Dermis blood vessel endothelial cell (primary cell): ENCODE results near the gene INSIG1. TPM values are rescaled to one million over a fixed set of nuclear protein-coding genes. Genes with fewer than 3 reads are reported as not detected.

Source experiments
- DNase-seq: peaks from one replicate; pipeline ENCODE4 v3.0.0; 2010
- total RNA-seq: library from RNA; depleted of rRNA; stranded (reverse); fragments of >200 nt; gene quantifications from 2 replicates; pipeline ENCODE4 v1.2.3, GENCODE V29; 2014

Gene INSIG1
- total RNA-seq, 1 donor from 2014 or later = 93.9 TPM

DNA sequence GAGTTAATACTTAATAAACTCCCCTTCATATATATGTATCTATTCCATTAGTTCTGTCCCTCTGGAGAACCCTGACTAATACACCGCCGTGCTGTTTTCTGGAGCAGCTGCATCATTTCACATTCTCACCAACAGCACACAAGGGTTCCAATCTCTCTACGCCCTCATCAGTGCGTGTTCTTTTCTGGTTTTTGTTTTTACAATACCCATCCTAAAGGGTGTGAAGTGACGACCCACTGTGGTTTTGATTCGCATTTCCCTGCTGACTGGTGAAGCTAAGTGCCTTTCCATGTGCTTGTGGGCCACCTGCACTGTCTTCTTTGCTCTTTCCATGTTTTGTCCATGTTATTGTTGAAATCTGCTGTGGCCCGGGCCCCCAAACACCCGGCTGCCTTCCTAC lies 11.0 kb upstream of the INSIG1 start:
- DNase-seq = no peak

DNA sequence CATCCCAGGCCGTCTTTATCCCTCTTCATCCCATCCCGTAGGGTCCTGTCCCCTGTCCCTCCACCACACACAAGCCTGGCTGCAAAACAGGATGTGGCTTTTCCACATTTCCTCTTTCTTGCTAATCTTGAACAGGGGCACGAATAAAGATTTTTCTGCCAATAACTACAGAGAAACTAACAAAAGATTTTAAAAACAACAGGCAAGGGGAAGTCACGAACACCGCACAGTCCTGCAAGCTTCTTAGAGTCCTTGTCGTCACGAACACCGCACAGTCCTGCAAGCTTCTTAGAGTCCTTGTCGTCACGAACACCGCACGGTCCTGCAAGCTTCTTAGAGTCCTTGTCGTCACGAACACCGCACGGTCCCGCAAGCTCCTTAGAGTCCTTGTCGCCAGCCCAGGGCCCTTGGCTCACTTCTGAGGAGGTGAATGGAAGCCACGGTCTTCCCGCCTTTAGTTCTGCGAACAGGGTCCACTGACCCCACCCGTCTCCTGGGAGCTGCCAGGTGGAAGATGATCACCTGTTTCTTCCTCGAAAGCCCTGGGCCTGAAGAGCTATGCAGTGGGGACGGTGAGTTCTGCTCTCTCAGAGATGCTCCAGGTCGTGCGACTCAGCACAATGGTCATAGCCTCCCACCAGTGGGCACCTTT lies 10.3 kb upstream of the INSIG1 start:
- no peak for DNase-seq

DNA sequence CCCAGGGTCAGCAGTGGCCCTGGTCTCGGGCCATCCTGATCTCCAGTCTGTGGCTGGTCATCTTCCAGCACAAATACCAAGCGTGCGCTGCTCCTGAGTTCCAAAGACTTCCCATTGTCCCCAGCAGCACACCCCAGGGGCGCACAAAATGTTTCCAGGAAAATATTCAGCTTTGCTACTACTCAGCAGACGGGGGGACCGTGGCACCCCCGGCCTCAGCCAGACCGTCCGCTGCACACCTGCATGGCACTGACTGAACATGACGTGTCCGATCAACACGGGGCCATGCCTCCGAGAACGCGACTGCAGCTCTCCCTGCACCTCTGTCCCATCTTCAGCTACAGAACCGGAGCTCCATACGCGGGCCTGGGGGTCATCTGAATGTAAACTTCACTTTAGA lies 9.6 kb upstream of the INSIG1 start:
- no peak for DNase-seq

DNA sequence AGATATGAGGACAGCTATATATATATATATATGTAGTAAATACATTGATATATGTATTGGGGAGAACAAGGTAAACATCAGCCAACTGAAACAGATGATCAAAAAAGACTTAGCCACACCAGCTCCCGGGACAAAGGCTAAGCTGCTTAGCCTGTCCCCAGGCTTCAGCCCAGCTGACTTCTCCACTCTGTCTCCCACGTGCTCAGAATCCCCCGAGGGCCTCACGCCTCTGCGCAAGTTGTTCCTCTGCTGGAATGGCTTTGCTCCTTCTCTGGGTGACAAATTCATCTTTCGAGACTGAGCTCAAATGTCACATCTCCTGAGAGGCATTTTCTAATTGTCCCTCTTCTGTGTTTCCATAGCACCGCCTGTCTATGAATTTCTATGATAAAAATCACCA lies 8.6 kb upstream of the INSIG1 start:
- DNase-seq = no peak

DNA sequence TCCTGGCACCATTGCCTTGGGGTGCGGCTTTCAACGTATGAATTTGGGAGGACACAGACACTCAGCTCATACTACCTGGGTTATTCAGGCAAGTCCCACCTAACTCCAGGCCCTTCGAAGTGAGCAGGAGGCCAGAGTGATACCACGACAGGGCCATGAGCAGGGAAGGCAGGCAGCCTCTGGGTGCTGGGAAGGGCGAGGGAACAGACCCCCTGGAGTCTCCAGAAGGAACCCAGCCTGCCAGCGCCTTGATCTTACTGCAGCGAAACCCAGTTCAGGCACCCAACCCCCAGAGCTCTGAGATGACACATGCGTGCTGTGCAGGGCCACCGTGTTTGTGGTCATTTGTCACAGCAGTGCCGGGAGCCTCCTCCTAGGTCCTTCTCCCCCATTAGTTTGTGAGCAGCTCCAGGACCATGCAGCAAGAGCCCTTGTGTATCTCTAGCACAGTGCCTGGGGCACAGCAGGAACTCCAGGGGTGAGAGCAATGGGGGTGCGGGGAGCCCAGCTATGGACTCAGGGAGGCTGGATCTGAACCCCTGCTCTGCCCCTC lies 7.7 kb upstream of the INSIG1 start:
- no peak for DNase-seq

DNA sequence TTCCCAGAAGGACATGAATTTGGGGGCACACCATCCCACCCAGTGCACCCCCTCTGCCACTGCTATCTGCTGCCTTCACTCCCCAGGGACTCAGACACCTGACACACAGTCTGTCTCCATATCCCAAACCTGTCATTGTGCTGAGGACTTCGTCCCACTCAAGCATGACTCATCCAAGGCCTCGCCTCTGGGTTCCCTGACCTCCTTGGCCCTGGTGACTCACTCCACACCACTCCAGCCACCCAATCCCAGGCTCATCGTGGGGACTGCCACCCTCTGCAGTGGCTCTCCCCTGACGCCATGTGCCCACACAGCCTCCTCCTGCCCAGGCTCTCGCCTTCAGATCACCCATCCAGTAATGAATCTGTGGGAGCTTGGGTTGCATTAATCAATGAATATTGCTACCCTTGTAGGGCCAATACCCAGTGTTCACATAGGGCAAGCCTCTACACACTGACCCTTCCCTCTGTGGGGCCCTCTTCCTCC lies 6.6 kb upstream of the INSIG1 start:
- DNase-seq = peak; percentile 22

DNA sequence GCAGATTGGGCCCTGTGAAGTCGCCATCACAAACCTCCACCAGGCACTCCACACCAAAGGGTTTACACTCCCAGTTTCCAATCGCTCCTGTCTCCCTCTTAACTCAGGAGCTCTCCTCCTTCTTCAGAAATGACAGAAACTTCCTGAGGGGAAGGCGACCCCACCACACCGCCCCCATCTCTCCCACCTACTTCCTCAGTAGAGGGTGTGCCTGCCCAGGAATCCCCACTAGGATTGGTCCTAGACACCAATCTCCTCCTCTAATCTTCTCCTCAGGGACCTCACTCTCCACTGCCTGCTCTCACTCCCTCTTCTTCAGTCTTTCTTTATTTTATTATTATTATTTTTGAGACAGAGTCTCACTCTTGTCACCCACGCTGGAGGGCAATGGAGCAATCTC lies 5.9 kb upstream of the INSIG1 start:
- no peak for DNase-seq

DNA sequence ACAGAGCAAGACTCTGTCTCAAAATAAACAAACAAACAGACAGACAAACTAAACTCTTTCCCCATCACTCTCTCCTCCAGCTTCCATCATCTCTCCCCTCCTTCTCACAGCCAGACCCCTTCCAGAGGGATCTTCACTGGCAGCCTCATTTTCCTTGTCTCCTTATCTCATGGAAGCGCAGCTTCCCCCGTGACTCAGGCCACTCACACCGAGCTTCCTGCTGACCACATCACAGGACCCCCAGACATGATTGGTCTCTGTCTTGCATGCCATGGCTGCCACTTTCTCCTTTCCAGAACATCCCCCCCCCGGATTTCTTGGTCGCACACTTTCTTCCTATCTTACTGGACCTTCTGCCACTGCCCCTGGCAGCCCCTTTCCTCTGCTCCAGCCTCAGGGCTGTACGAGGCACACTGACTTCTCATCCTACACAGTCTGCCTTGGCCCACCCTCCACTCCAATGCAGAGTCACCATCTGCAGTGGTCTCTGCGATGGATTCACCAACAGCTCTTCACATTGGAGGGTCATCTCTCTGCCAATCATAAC lies 4.9 kb upstream of the INSIG1 start:
- no peak for DNase-seq

DNA sequence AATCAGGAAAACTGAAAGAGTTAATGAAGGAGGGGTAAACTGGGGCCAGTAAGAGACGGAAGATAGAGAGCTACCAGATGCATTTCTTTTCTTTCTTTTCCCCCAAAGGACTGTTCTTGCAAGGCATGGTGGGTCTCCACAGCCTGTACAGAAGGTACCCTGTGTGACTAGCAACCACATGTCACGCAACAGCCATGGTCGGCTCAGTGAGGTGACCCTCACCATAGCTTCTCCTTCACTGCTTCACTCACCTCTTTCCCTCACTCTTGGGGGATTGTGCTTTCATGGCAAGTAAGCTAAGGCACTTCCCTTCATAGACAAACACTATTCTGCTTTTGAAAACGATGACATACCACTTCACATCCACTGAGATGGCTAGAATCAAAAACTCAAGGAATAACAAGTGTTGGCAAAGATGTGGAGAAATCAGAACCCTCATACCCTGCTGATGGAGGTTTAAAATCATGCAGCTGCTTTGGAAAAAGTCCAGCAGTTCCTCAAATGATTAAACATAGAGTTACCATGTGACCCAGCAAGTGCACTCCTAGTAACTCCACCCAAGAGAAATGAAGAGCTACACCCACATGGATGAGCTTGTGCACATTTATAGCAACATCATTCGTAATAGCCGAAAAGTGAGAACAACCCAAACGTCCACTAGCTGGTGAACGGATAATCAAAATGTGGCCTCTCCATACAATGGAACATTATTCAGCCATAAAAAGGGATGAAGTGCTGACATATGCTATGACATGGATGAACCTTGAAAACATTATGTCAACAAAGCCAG lies 3.8 kb upstream of the INSIG1 start:
- no peak for DNase-seq

DNA sequence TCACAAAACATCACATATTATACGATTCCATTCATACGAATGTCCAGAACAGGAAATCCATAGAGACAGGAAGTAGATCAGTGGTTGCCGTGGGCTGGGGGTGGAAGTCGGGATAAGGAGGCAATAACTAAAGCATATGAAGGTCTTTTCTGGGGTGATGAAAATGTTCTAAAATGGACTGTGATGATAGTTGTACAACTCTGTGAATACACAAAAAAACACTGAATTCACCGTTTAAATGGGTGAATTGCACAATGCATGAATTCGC lies 3.2 kb upstream of the INSIG1 start:
- DNase-seq = no peak

DNA sequence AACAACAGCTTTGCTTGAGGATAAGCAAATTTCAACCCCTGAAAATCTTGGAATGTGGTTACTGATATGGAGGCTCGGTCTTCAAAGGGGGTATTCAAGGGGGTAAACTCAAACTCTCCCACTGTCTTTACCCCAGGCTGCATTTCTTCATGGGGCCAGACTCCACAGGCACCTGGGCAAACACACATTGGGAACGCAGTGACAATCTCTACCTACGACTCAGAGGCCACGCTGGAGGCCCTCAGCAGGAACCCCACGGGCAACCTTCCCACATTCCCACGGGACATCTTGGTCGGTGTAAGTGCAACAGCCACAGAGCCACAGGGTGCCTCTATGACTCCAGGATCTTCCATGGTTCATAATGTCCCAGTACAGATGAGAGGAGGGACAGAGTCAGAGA lies 2.2 kb upstream of the INSIG1 start:
- DNase-seq = no peak

DNA sequence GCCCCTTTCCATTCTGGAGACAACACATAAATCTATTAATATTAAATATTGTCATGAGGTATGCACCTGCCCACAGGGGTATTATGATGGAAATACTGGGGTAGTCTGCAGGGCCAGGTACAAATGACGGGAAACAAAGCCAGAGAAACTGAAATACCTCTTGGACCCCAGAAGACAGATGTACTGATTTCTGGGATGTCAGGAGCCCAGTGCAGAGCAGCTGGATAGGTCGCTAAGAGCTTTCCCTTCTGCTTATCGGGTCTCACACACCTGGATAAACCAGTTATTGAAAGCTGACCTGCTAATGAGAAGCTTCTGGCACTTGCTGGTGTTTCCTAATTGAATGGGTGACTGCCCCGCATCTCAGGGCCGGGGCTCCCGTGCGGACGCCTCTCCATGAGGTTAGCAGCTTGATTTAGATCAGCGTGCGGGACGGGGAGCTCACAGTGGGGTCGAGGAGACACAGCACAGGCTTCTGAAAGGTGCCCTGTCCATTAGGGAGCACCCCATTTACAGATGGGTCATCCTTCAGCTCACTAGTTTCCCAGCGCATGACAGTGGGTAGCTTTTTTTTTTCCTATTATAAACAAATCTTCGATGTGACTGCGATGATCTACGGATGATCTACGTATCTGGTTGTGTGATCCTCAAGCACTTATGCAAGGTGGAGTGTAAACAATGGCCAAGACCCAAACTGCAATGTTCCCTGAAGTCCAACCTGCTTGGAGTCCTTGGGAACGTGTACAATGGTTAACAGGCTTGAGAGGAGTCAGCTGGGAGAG lies 1.5 kb upstream of the INSIG1 start:
- DNase-seq = no peak

DNA sequence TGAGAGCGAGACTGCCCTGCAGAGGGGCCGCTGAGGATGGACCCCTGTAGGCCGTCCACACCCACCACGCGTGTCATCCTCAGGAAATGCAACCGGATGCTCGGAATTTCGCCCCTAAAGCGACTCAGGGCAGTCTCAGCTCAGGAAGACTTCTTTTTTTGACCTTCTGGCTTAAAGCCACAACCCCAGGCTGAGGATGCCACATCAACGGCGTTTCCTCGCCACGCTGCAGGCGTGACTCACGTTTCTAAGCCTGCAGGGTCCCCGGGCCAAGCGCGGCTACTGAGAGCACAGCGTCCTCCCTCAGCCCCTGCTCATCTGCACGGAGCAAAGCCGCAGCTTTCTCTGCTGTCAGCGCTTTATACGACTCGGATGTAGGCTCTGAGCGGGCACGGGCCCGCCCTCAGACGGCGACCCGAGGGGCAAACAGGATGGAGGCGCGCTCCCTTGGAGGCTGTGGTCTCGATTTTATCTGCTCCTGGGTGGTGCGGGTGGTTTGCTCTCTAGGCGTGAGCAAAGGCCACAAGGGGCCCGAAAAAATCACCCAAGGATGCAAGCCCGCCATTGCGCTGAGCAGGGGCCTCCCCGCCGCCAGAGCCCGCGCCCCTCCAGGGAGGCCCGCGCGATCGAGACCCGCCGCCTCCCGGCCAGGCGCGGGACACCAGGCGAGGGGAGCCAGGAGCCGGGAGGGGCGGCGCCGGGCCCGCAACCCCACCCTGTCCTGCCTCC lies 726 bp upstream of the INSIG1 start:
- DNase-seq = peak; percentile 73

DNA sequence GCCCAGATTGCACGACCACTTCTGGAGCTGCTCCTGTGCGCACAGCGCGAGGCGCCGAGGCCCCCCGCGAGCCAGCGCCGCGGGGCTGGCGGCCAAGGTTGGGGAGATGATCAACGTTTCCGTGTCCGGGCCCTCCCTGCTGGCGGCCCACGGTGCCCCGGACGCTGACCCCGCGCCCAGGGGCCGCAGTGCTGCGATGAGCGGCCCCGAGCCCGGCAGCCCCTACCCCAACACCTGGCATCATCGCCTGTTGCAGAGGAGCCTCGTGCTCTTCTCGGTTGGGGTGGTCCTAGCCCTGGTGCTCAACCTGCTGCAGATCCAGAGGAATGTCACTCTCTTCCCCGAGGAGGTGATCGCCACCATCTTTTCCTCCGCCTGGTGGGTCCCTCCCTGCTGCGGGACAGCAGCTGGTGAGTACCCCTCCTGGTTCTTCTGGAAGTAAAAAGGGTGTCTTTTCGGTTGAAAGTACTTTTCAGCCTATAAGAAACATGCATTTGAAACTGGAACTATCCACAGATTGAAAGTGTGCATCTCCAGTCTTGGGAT lies 683 bp downstream of the INSIG1 start:
- DNase-seq = no peak

DNA sequence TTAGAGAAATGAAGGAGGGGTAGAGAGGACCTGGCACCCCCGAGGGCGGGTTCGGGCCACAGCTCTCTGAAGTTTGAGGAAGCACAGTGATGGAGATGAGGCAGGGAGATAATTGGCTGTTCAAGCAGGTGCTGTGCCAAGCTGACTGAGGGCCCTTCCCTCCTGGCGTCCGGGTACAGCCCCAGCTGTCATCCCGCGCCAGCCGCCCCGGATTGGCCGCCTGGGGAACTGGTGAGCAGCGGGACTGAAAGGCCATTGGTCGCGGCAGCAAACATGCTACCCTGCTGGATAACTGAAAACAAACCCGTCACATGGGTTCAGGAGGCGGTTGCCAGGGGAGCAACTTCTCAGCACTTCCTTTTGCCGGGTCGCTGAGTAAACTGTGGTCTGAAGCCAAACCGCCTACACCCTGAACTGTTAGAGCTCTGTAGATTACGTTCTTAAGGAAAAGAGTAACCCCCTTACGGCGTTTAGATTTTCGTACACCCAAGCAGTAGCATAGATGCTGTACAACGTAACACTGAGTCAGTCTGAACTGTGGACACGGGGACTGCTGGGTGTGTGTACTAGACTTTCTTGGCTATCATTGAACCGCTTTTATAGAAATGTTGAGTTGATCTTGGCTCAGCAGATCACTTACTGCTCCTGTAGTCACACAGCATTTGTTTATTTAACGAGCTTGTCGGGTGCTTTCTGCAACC lies 1.3 kb downstream of the INSIG1 start:
- peak; percentile 97 for DNase-seq

DNA sequence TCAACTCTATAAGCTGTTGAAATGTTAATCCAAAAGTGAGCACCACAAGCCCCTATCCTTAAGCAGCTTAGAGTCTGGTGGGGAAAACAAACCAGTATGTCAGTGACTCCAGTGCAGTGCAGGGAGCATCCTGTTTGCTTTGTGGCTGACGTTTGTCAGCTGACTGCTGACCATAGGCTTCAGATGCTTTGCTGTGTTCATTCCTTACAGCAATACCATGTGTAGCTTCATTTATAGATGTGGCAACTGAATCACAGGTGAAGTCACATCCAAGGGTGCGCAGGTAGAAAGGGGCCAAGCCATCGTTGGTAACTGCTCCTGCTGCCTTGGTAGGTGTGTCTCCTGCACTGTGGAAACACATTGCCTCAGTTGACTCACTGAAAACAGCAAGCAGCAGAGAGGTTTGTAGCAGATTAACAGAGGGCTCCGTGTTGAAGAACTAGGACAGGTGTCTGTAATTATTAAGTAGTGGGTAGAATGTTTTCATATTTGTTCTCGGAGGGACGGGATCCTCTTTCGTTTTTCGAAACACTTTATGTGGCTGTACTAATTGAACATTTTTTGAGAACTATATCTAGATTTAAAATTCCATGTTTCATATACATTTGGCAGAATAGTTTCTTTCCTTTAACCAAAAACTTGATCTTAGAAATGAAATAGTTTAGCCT lies 2.0 kb downstream of the INSIG1 start:
- peak; percentile 51 for DNase-seq

DNA sequence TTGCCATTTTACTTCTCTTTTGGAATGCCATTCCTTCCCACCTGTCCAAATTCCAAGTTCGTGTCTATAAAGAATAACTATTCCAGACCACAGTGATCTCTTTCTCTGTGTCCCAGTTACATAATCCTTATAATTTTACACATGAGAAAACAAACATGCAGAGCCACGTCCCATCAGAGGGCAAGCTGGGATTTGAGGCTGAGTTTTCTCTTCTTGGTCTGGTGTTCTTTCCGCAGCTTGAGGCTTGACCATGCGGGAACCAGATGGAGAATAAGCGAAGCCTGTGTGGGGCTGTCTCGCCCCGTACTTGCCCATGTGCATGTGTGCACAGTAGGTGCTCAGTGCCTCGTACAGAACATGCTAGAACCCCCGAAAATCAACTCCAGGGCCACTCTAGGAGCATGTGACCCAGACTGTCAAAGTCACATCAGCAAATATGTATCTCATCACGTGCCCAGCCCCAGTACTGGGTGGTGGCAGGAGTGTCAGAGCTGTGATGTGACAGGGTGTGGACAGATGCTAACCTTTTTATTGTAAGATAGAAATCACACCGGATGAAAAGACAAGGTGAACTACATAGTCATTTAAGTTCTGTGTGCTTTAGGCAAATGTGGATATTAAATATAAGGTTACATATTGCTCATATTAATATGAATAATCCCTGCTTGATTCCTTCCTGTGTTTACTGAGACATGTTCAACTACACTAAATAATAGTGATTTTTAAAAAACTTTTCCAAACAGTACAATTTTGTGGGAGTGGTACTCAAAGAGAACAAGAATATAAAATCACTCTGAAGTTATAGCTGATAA lies 3.2 kb downstream of the INSIG1 start:
- no peak for DNase-seq

DNA sequence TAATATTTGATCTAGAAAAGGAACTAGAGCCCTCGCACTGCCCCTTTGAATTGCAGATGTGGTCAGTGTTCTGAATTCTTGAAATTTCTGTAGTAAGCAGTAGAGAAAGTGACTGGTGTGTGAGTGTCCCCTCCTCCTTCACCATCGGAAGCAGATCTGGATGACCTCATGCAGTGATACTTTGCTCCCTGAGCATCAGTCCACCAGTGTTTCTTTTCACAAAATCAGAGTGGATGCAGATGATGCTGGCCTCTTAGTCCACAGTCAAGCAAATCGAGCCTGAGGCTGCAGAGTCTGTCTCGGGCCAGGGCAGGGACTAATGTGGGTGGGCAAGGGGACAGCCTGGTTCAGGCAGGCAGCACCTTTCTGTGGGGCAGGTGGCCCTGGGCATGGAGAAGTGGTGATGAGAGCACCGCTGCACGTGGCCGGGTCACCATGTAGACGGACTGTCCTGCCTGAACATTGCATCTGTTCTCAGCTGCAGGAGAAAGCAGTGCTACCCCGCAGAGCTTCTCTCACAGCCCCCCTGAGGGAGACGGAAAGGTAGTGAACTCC lies 5.4 kb downstream of the INSIG1 start:
- no peak for DNase-seq

DNA sequence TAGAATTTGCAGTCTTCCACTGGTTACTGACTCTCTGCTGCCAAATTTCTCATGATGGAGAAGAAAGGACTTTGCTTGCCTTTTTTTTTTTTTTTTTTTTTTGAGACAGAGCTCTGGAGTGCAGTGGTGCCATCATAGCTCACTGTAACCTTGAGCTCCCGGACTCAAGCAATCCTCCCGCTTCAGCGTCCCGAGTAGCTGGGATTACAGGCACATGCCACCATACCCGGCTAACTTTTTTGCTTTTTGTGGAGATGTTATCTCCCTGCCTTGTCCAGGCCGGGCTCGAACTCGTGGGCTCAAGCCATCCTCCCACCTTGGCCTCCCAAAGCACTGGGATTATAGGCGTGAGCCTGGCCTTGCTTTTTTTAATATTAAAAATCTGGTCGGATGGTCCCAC lies 6.2 kb downstream of the INSIG1 start:
- no peak for DNase-seq
